MM.1S (cell line): ENCODE results near the gene CD80.

Source experiments
- DNase-seq: peaks from one replicate; pipeline ENCODE4 v3.0.0-alpha.2; 2015
- H2AFZ ChIP-seq: fragments of 300-600 bp; sonication (generic); 2 replicates; pipeline ENCODE4 v1.6.0; 2016; ENCODE audit warnings: antibody characterized with exemption, low read length
- H3F3A ChIP-seq: fragments of 300-600 bp; sonication (generic); 2 replicates; pipeline ENCODE4 v1.6.1; 2016; ENCODE audit warnings: mild to moderate bottlenecking, antibody characterized with exemption, low read length, moderate library complexity, mixed read lengths; ENCODE audit not compliant: insufficient read depth
- H3K27ac ChIP-seq: fragments of 300-600 bp; sonication (generic); 2 replicates; pipeline ENCODE4 v1.5.1; 2016; ENCODE audit warnings: mild to moderate bottlenecking, low read length
- H3K27me3 ChIP-seq: fragments of 300-600 bp; sonication (generic); replicated peaks from 2 replicates; pipeline ENCODE4 v1.6.0; 2016; ENCODE audit warnings: low read length; ENCODE audit not compliant: insufficient read depth
- H3K36me3 ChIP-seq: fragments of 300-600 bp; sonication (generic); replicated peaks from 2 replicates; pipeline ENCODE4 v1.6.1; 2016; ENCODE audit warnings: mild to moderate bottlenecking, low read length, mixed read lengths; ENCODE audit not compliant: insufficient read depth
- H3K4me1 ChIP-seq: fragments of 300-600 bp; sonication (generic); 2 replicates; pipeline ENCODE4 v1.6.1; 2016; ENCODE audit warnings: low read length, mixed read lengths
- H3K4me2 ChIP-seq: fragments of 300-600 bp; sonication (generic); 2 replicates; pipeline ENCODE4 v1.6.0; 2016; ENCODE audit warnings: low read depth, low read length
- H3K4me3 ChIP-seq: fragments of 300-600 bp; sonication (generic); 2 replicates; pipeline ENCODE4 v1.5.1; 2016; ENCODE audit warnings: low read length, mixed read lengths
- H3K79me2 ChIP-seq: fragments of 300-600 bp; sonication (generic); 2 replicates; pipeline ENCODE4 v1.6.1; 2016; ENCODE audit warnings: mixed run types, low read length, mixed read lengths
- H3K9ac ChIP-seq: fragments of 300-600 bp; sonication (generic); 2 replicates; pipeline ENCODE4 v1.6.1; 2016; ENCODE audit warnings: low read length, mixed read lengths
- H3K9me2 ChIP-seq: fragments of 300-600 bp; sonication (generic); replicated peaks from 2 replicates; pipeline ENCODE4 v1.6.1; 2016; ENCODE audit warnings: mild to moderate bottlenecking, low read length, mixed read lengths; ENCODE audit not compliant: insufficient read depth
- H3K9me3 ChIP-seq: fragments of 300-600 bp; sonication (generic); replicated peaks from 2 replicates; pipeline ENCODE4 v1.6.1; 2016; ENCODE audit warnings: mild to moderate bottlenecking, low read length, mixed read lengths; ENCODE audit not compliant: insufficient read depth
- H4K20me1 ChIP-seq: fragments of 300-600 bp; sonication (generic); 2 replicates; pipeline ENCODE4 v1.6.1; 2016; ENCODE audit warnings: mild to moderate bottlenecking, low read length, moderate library complexity, mixed read lengths; ENCODE audit not compliant: insufficient read depth
- CTCF ChIP-seq: fragments of 300-600 bp; sonication (generic); IDR thresholded peaks from 2 replicates; pipeline ENCODE4 v1.5.1; 2016; ENCODE audit warnings: antibody characterized with exemption, low read length, mixed read lengths
- EZH2 ChIP-seq: fragments of 300-600 bp; sonication (generic); optimal IDR thresholded peaks from 2 replicates; pipeline ENCODE3; 2017; ENCODE audit warnings: low read depth, mild to moderate bottlenecking, antibody characterized with exemption, low read length, mixed read lengths
- EZH2phosphoT487 ChIP-seq: fragments of 300-600 bp; sonication (generic); IDR thresholded peaks from 2 replicates; pipeline ENCODE4 v1.6.1; 2018; ENCODE audit warnings: antibody characterized with exemption, low read length

Gene CD80

DNA sequence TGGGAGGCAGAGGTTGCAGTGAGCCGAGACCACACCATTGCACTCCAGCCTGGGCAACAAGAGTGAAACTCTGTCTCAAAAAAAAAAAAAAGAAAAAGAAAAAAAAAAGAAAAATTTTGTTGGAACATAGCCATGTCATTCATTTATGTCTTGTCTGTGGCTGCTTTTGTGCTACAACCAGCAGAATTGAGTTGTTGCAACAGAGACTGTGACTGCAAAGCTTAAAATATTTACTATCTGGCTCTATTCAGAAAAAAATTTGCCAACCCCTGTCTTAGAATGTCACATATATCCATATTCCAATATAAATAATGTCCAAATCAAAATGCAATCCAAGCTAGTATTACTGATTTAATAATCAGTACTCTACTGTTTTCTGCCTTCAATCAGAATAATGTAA, 25.1 kb downstream of the CD80 start:
- Histone ChIP-seq H3K4me1 (peaks cover 12% of the 10 kb centered on the region), H3K9me3 (no peaks in the 10 kb centered on the region), H3K4me3 (no peak overlapping the region), H3K27me3 (no peaks in the 10 kb centered on the region), H3K9me2 (no peaks in the 10 kb centered on the region), H3K27ac (no peak overlapping the region), H4K20me1 (no peaks in the 10 kb centered on the region), H2AFZ (no peak overlapping the region), H3K79me2 (no peaks in the 10 kb centered on the region), H3F3A (no peaks in the 10 kb centered on the region), H3K9ac (no peak overlapping the region), H3K36me3 (no peaks in the 10 kb centered on the region), H3K4me2 (no peak overlapping the region)
- no peak for TF ChIP-seq EZH2
- no peak for TF ChIP-seq CTCF
- TF ChIP-seq EZH2phosphoT487 = no peak
- no peak for DNase-seq

DNA sequence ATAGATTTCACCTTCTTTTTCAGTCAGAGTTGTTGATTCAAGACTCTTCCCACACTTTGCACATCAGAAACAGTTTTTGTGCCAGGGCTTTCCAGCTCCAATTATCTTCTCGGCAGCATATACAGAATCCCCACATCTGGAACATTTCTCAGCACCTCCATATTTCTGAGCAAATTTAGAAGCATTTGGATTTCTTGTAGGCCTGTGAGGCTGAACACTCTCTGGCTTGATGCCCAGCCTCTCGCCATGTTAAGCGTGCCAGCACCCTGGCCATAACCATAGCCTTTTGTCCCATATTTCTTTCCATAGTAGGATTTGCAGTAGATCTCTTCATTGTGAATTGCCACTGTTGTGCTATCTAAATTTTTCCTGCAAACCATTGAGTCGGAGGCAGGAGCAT, 28.3 kb downstream of the CD80 start:
- Histone ChIP-seq H3K4me1 (no peaks in the 10 kb centered on the region), H3K4me2 (no peak overlapping the region), H3K79me2 (no peaks in the 10 kb centered on the region), H3K4me3 (no peak overlapping the region), H3K9ac (no peak overlapping the region), H4K20me1 (no peaks in the 10 kb centered on the region), H2AFZ (no peak overlapping the region), H3K27ac (no peak overlapping the region), H3F3A (no peaks in the 10 kb centered on the region), H3K9me3 (no peaks in the 10 kb centered on the region), H3K36me3 (no peaks in the 10 kb centered on the region), H3K9me2 (no peaks in the 10 kb centered on the region), H3K27me3 (no peaks in the 10 kb centered on the region)
- no peak for TF ChIP-seq EZH2phosphoT487
- no peak for TF ChIP-seq EZH2
- TF ChIP-seq CTCF = no peak
- no peak for DNase-seq

DNA sequence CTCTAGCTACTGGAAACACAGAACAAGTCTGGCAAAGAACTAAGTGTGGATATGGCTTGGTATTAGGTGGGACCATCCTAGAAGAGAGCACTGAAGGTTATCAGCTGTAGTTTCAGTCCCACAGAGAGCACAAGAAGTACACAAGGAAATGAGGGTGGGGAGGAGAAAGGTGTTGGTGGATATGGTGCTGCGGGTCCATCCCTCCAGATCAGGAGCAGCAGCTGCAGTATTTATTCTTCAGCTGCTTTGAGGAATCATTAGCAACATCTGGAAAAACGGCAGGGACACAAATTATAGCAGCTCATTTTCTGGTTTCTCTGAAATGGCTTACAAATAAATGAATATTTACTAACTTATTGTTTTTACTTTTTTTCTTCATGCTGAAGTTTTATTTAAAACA, 29.0 kb downstream of the CD80 start:
- no peaks in the 10 kb centered on the region for H4K20me1 ChIP-seq
- H3K4me1 ChIP-seq = no peaks in the 10 kb centered on the region
- no peak overlapping the region for H3K9ac ChIP-seq
- H3K9me2 ChIP-seq = no peaks in the 10 kb centered on the region
- TF ChIP-seq CTCF (no peak), EZH2 (no peak), EZH2phosphoT487 (no peak)
- no peaks in the 10 kb centered on the region for H3K36me3 ChIP-seq
- no peaks in the 10 kb centered on the region for H3K27me3 ChIP-seq
- no peak overlapping the region for H2AFZ ChIP-seq
- no peaks in the 10 kb centered on the region for H3F3A ChIP-seq
- no peak overlapping the region for H3K4me2 ChIP-seq
- no peaks in the 10 kb centered on the region for H3K9me3 ChIP-seq
- no peak overlapping the region for H3K27ac ChIP-seq
- H3K79me2 ChIP-seq = no peaks in the 10 kb centered on the region
- DNase-seq = no peak
- H3K4me3 ChIP-seq = no peak overlapping the region

DNA sequence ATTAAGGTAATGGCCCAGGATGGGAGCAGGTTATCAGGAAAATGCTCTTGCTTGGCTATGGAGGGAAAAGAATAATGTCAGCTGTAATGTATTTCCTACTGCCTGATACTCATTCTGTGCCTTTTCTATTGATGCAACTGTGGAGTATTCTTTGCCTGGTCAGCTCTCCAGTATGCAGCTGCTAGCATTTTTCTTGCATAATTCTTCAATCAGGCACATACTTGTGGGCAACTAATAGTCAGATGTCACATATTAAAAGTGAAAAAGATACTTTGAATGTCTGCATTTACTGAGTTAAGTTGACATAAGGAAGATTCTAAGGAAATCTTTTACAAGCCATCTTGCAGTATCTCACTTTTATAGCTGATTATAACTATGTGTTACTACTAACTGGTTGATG, 29.5 kb downstream of the CD80 start:
- no peaks in the 10 kb centered on the region for H4K20me1 ChIP-seq
- H3F3A ChIP-seq = no peaks in the 10 kb centered on the region
- H3K4me2 ChIP-seq = no peak overlapping the region
- no peaks in the 10 kb centered on the region for H3K9me3 ChIP-seq
- no peaks in the 10 kb centered on the region for H3K9me2 ChIP-seq
- H3K4me3 ChIP-seq = no peak overlapping the region
- H3K27me3 ChIP-seq = no peaks in the 10 kb centered on the region
- DNase-seq = no peak
- H2AFZ ChIP-seq = no peak overlapping the region
- TF ChIP-seq EZH2 (no peak), EZH2phosphoT487 (no peak), CTCF (no peak)
- no peaks in the 10 kb centered on the region for H3K36me3 ChIP-seq
- no peaks in the 10 kb centered on the region for H3K79me2 ChIP-seq
- H3K27ac ChIP-seq = no peak overlapping the region
- no peaks in the 10 kb centered on the region for H3K4me1 ChIP-seq
- H3K9ac ChIP-seq = no peak overlapping the region
